ENCODE results near the gene PLCH2. TPM values are rescaled to one million over a fixed set of nuclear protein-coding genes. Genes with fewer than 3 reads are reported as not detected.

Gene PLCH2
- total and polyA plus RNA-seq, 10 of the 15 experiments (the other 5 are each of a cell fraction or from before 2014, with no cell fraction given) = 0.03 to 0.73 (median 0.24) TPM; not detected in 3

DNA sequence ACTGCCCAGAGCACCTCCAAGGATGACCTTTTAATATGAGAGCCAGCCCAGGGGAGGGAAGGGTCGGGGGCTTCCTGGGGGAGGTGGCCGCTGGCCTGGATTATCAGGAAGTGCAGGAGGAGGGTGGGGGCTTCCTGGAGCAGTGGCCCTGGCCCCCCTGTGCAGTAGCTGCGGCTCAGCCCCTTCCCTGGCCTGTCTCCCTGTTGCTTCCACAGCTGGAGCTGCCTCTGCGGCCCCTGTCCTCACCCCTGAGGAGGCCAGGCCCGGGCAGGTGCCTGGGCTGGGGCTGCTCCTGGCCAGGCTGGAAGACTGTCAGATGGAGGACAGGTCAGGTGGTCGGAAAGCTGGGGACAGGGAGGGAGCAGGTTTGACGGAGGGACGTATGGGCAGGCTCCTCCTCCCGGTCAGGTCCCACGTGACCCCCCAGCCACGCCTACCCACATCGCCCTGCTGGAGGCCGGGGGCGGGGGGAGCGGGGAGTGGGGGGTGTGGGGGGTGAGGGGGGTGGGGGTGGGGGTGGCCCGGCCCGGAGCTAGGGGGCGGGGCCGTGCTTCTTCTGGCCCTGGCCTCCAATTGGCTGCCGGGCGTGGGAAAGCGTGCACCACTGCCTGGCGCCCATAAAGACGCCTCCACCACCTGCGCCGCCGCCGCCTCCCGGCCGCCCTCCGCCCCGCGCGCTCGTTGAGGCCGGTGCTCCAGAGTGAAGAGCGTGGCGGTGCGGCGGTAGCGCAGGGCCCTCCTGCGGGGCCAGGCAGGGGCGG is 69.8 kb downstream of the PLCH2 start (continued):
- TF ChIP-seq SP1 (IDR thresholded peaks at IDR 0.05; ENCODE audit: low read depth, low read length) (peak; percentile 54), CEBPB (IDR thresholded peaks at IDR 0.05; ENCODE audit: borderline replicate concordance in 1 of 2, low read depth in 2 of 2, low read length in 2 of 2) (no peak), JUNB (IDR thresholded peaks at IDR 0.05) (no peak), ZNF384 (IDR thresholded peaks at IDR 0.05; ENCODE audit: borderline replicate concordance, low read depth, low read length) (no peak), EZH2 (IDR thresholded peaks at IDR 0.05; ENCODE audit: borderline replicate concordance, control insufficient read depth, low read depth, low read length) (no peak), TCF3 (IDR thresholded peaks at IDR 0.05; ENCODE audit: borderline replicate concordance, insufficient read depth, low read depth, low read length) (peak; percentile 92), NFXL1 (IDR thresholded peaks at IDR 0.05; ENCODE audit: borderline replicate concordance) (no peak), BACH1 (IDR thresholded peaks at IDR 0.05; ENCODE audit: borderline replicate concordance) (peak; percentile 35; the same call in 1 of the 2 replicates), ZNF217 (IDR thresholded peaks at IDR 0.05) (no peak), MXI1 (IDR thresholded peaks at IDR 0.05; ENCODE audit: low read depth, low read length) (no peak; the same call in 1 of the 2 replicates), POLR2A (IDR thresholded peaks at IDR 0.05; ENCODE audit: low read depth, low read length) (peak; percentile 96), MTA2 (IDR thresholded peaks at IDR 0.05; ENCODE audit: low read depth) (no peak), ZSCAN29 (IDR thresholded peaks at IDR 0.05) (no peak), TCF7 (IDR thresholded peaks at IDR 0.05; ENCODE audit: borderline replicate concordance) (no peak), CBX5 (IDR thresholded peaks at IDR 0.05; ENCODE audit: low read depth) (no peak), EGR1 (IDR thresholded peaks at IDR 0.05; ENCODE audit: borderline replicate concordance in 1 of 2, low read depth in 2 of 2, low read length in 2 of 2) (peak in 1 of 2 experiments; percentile 33; a peak in 2 of 3 replicates), POLR2AphosphoS5 (IDR thresholded peaks at IDR 0.05; ENCODE audit: low read length) (peak; percentile 92), BHLHE40 (IDR thresholded peaks at IDR 0.05; ENCODE audit: borderline replicate concordance in 1 of 2, low read depth in 2 of 2, low read length in 1 of 2) (peak; percentile 48 to 83; a peak in 3 of 4 replicates), BCL11A (IDR thresholded peaks at IDR 0.05; ENCODE audit: low read depth, low read length) (no peak), HDGF (IDR thresholded peaks at IDR 0.05) (peak; percentile 81; the same call in 1 of the 2 replicates), RAD51 (IDR thresholded peaks at IDR 0.05) (peak; percentile 94), NFYB (IDR thresholded peaks at IDR 0.05; ENCODE audit: insufficient read depth, low read depth, low read length) (peak; percentile 78), ZZZ3 (IDR thresholded peaks at IDR 0.05; ENCODE audit: control insufficient read depth, insufficient read length, low read depth) (no peak)
- TF ChIP-seq, protein P1, sequence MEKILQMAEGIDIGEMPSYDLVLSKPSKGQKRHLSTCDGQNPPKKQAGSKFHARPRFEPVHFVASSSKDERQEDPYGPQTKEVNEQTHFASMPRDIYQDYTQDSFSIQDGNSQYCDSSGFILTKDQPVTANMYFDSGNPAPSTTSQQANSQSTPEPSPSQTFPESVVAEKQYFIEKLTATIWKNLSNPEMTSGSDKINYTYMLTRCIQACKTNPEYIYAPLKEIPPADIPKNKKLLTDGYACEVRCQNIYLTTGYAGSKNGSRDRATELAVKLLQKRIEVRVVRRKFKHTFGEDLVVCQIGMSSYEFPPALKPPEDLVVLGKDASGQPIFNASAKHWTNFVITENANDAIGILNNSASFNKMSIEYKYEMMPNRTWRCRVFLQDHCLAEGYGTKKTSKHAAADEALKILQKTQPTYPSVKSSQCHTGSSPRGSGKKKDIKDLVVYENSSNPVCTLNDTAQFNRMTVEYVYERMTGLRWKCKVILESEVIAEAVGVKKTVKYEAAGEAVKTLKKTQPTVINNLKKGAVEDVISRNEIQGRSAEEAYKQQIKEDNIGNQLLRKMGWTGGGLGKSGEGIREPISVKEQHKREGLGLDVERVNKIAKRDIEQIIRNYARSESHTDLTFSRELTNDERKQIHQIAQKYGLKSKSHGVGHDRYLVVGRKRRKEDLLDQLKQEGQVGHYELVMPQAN (conservative IDR thresholded peaks at IDR 0.05) = no peak
- TF ChIP-seq, protein P2, sequence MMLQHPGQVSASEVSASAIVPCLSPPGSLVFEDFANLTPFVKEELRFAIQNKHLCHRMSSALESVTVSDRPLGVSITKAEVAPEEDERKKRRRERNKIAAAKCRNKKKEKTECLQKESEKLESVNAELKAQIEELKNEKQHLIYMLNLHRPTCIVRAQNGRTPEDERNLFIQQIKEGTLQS (IDR thresholded peaks at IDR 0.05; ENCODE audit: borderline replicate concordance, extremely low read depth, low read depth, low read length) = peak; percentile 52; the same call in 1 of the 2 replicates
- TF ChIP-seq, protein P3, sequence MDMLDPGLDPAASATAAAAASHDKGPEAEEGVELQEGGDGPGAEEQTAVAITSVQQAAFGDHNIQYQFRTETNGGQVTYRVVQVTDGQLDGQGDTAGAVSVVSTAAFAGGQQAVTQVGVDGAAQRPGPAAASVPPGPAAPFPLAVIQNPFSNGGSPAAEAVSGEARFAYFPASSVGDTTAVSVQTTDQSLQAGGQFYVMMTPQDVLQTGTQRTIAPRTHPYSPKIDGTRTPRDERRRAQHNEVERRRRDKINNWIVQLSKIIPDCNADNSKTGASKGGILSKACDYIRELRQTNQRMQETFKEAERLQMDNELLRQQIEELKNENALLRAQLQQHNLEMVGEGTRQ (IDR thresholded peaks at IDR 0.05; ENCODE audit: borderline replicate concordance, low read depth, low read length) = peak; percentile 80
- TF ChIP-seq, protein P4, sequence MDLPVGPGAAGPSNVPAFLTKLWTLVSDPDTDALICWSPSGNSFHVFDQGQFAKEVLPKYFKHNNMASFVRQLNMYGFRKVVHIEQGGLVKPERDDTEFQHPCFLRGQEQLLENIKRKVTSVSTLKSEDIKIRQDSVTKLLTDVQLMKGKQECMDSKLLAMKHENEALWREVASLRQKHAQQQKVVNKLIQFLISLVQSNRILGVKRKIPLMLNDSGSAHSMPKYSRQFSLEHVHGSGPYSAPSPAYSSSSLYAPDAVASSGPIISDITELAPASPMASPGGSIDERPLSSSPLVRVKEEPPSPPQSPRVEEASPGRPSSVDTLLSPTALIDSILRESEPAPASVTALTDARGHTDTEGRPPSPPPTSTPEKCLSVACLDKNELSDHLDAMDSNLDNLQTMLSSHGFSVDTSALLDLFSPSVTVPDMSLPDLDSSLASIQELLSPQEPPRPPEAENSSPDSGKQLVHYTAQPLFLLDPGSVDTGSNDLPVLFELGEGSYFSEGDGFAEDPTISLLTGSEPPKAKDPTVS (IDR thresholded peaks at IDR 0.05; ENCODE audit: low read depth, low read length) = no peak

Measured in GM12878 (cell line).